IPS DF 6.9 (cell line): ENCODE results near the gene GNRH2.
"Not testable (repeated sequence)": the region's sequence is repeated elsewhere in the genome, so short reads cannot be mapped to it uniquely, and the experiment has no call there.

Experiments used
- DNase-seq: peaks from one replicate; pipeline ENCODE4 v3.0.0-alpha.2; 2013; ENCODE audit warnings: low read depth, low spot score
- H3K27ac ChIP-seq: one replicate; pipeline ENCODE4 v1.5.1; 2013; ENCODE audit warnings: low read length, control low read depth
- H3K27me3 ChIP-seq: 2 replicates; pipeline ENCODE4 v1.6.1; 2013; ENCODE audit warnings: mild to moderate bottlenecking, low read length; ENCODE audit not compliant: control insufficient read depth, insufficient read depth
- H3K36me3 ChIP-seq: 2 replicates; pipeline ENCODE4 v1.6.1; 2013; ENCODE audit warnings: low read length; ENCODE audit not compliant: control insufficient read depth, insufficient read depth
- H3K4me1 ChIP-seq: 2 replicates; pipeline ENCODE4 v1.6.1; 2013; ENCODE audit warnings: low read length; ENCODE audit not compliant: control insufficient read depth, insufficient read depth
- H3K4me3 ChIP-seq: 2 replicates; pipeline ENCODE4 v1.5.1; 2013; ENCODE audit warnings: mild to moderate bottlenecking, low read length
- H3K9me3 ChIP-seq: 2 replicates; pipeline ENCODE4 v1.6.1; 2013; ENCODE audit warnings: low read length, inconsistent platforms; ENCODE audit not compliant: control insufficient read depth, insufficient read depth
- WGBS: extraction: QIAGEN DNeasy Blood & Tissue Kit; methylation state at CpG from one replicate; pipeline ENCODE4 v1.1.7; 2013; ENCODE audit warnings: mixed read lengths, missing lambda C conversion rate; ENCODE audit not compliant: insufficient read length, insufficient coverage; 5-methylcytosine and 5-hydroxymethylcytosine counted together

Gene GNRH2

GRCh38 chr20:3051385-3052019 lies 8.1 kb downstream of the GNRH2 start:
- DNase-seq, result no peak
- no CpG with 5 or more reads among the region's 7 CpGs for WGBS
- H3K36me3 ChIP-seq, result peaks cover 17% of the 10 kb centered on the region
- no peak overlapping the region for H3K4me3 ChIP-seq
- no peaks in the 10 kb centered on the region for H3K9me3 ChIP-seq
- H3K27me3 ChIP-seq, result no peaks in the 10 kb centered on the region
- no peaks in the 10 kb centered on the region for H3K4me1 ChIP-seq
- no peak overlapping the region for H3K27ac ChIP-seq

GRCh38 chr20:3059489-3059888 lies 16.1 kb downstream of the GNRH2 start:
- no peaks in the 10 kb centered on the region for H3K4me1 ChIP-seq
- no peak overlapping the region for H3K4me3 ChIP-seq
- no peak for DNase-seq
- WGBS, result no CpG with 5 or more reads among the region's 3 CpGs
- H3K9me3 ChIP-seq, result no peaks in the 10 kb centered on the region
- no peaks in the 10 kb centered on the region for H3K27me3 ChIP-seq
- no peak overlapping the region for H3K27ac ChIP-seq
- H3K36me3 ChIP-seq, result no peaks in the 10 kb centered on the region

DNA sequence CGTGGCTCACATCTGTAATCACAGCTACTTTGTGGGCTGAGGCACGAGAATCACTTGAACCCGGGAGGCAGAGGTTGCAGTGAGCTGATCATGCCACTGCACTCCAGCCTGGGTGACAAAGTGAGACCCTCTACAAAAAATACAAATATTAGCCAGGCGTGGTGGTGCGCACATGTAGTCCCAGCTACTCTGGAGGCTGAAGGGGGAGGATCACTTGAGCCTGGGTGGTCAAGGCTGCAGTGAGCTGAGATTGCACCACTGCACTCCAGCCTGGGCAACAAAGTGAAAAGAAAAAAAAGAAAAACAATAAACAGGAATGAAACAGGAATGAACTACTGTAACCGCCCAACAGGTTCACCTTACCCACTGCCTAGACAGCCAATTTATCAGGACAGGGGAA lies 20.7 kb downstream of the GNRH2 start:
- DNase-seq, H3K27me3 ChIP-seq, H3K9me3 ChIP-seq, H3K4me1 ChIP-seq, H3K27ac ChIP-seq, H3K36me3 ChIP-seq, H3K4me3 ChIP-seq: not testable (repeated sequence)
- no CpG with 5 or more reads among the region's 6 CpGs for whole genome bisulfite sequencing

- H3K36me3 ChIP-seq, result peaks cover 4% of the 10 kb centered on the region; the same call in 1 of the 2 replicates
- no peak overlapping the region for H3K27ac ChIP-seq
- H3K27me3 ChIP-seq, result peaks cover 7% of the 10 kb centered on the region
- DNase-seq, result no peak
- no peak overlapping the region for H3K4me3 ChIP-seq
- H3K4me1 ChIP-seq, result peaks cover 3% of the 10 kb centered on the region
- WGBS, result no CpG with 5 or more reads among the region's 23 CpGs
- no peaks in the 10 kb centered on the region for H3K9me3 ChIP-seq
Observed at GRCh38 chr20:3067139-3068014, 24.0 kb downstream of the GNRH2 start.

GRCh38 chr20:3068075-3068474 lies 24.7 kb downstream of the GNRH2 start:
- H3K27me3 ChIP-seq, result peaks cover 13% of the 10 kb centered on the region
- no peak overlapping the region for H3K27ac ChIP-seq
- WGBS, result no CpG with 5 or more reads among the region's 8 CpGs
- peaks cover 4% of the 10 kb centered on the region; the same call in 1 of the 2 replicates for H3K36me3 ChIP-seq
- no peak for DNase-seq
- no peaks in the 10 kb centered on the region for H3K9me3 ChIP-seq
- H3K4me3 ChIP-seq, result no peak overlapping the region
- peaks cover 3% of the 10 kb centered on the region for H3K4me1 ChIP-seq

- no peak for DNase-seq
- no CpG with 5 or more reads among the region's 8 CpGs for WGBS
- Histone ChIP-seq H3K9me3 (no peaks in the 10 kb centered on the region), H3K4me1 (peaks cover 3% of the 10 kb centered on the region), H3K27ac (no peak overlapping the region), H3K27me3 (peaks cover 13% of the 10 kb centered on the region), H3K4me3 (no peak overlapping the region), H3K36me3 (peaks cover 4% of the 10 kb centered on the region; the same call in 1 of the 2 replicates)
Observed at GRCh38 chr20:3068986-3069900, 25.8 kb downstream of the GNRH2 start.

GRCh38 chr20:3070725-3071124 lies 27.3 kb downstream of the GNRH2 start:
- Histone ChIP-seq H3K4me1 (peaks cover 3% of the 10 kb centered on the region), H3K27ac (no peak overlapping the region), H3K4me3 (no peak overlapping the region), H3K27me3 (peaks cover 13% of the 10 kb centered on the region), H3K36me3 (peaks cover 4% of the 10 kb centered on the region; the same call in 1 of the 2 replicates), H3K9me3 (no peaks in the 10 kb centered on the region)
- no CpG with 5 or more reads among the region's 4 CpGs for WGBS
- DNase-seq, result no peak

- peak overlapping the region; percentile 38; the same call in 1 of the 2 replicates for H3K4me3 ChIP-seq
- WGBS, result no CpG with 5 or more reads among the region's 16 CpGs
- no peak for DNase-seq
Observed at GRCh38 chr20:3071266-3071609, 27.8 kb downstream of the GNRH2 start.

DNA sequence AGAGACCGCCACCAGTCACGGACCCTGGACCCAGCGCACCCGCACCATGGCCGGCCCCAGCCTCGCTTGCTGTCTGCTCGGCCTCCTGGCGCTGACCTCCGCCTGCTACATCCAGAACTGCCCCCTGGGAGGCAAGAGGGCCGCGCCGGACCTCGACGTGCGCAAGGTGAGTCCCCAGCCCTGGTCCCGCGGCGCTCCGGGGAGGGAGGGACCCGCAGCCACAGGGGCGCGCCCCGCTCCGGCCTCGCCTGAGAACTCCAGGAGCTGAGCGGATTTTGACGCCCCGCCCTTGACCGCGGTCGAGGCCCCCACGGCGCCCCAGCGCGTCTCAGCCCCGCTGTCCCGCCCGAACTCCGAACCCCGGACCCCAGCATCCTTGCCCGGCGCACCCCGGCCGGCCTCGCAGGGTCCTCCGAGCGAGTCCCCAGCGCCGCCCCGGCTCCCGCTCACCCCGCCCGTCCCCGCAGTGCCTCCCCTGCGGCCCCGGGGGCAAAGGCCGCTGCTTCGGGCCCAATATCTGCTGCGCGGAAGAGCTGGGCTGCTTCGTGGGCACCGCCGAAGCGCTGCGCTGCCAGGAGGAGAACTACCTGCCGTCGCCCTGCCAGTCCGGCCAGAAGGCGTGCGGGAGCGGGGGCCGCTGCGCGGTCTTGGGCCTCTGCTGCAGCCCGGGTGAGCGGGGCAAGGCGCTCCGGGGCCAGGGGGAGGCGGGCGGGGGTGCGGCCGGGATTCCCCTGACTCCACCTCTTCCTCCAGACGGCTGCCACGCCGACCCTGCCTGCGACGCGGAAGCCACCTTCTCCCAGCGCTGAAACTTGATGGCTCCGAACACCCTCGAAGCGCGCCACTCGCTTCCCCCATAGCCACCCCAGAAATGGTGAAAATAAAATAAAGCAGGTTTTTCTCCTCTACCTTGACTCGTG lies 28.4 kb downstream of the GNRH2 start, which contains the start of gene OXT:
Gene OXT (plus strand): TSS at position 11 of the 920 bp plus-strand sequence. CDS start 36 bp downstream, at position 47.
- Histone ChIP-seq H3K4me1 (peaks cover 3% of the 10 kb centered on the region), H3K4me3 (peak within 1 kb of the TSS; percentile 38), H3K27me3 (peaks cover 13% of the 10 kb centered on the region)

More at GRCh38 chr20:3071266-3071609, 27.8 kb downstream of the GNRH2 start:
- H3K27ac ChIP-seq, result no peak overlapping the region
- peaks cover 3% of the 10 kb centered on the region for H3K4me1 ChIP-seq
- no peaks in the 10 kb centered on the region for H3K9me3 ChIP-seq
- peaks cover 4% of the 10 kb centered on the region; the same call in 1 of the 2 replicates for H3K36me3 ChIP-seq
- H3K27me3 ChIP-seq, result peaks cover 13% of the 10 kb centered on the region

More for the DNA sequence above, 28.4 kb downstream of the GNRH2 start, which contains the start of gene OXT:
- no CpG with 5 or more reads among the region's 95 CpGs for WGBS
- H3K27ac ChIP-seq, result no peak within 1 kb of the TSS
- H3K9me3 ChIP-seq, result no peaks in the 10 kb centered on the region
- DNase-seq, result no peak
- peaks cover 4% of the 10 kb centered on the region; the same call in 1 of the 2 replicates for H3K36me3 ChIP-seq
